Activated CD4-positive, CD25-positive, alpha-beta regulatory T cell treated with anti-CD3 and anti-CD28 coated beads, Interleukin-2, amount 50 U/mL, for 72 hours (primary cell): ENCODE results near the gene PRKAG2.

ENCODE experiments used
- DNase-seq: peaks from one replicate; pipeline ENCODE4 v3.0.0; 2021

The PRKAG2 gene

DNA sequence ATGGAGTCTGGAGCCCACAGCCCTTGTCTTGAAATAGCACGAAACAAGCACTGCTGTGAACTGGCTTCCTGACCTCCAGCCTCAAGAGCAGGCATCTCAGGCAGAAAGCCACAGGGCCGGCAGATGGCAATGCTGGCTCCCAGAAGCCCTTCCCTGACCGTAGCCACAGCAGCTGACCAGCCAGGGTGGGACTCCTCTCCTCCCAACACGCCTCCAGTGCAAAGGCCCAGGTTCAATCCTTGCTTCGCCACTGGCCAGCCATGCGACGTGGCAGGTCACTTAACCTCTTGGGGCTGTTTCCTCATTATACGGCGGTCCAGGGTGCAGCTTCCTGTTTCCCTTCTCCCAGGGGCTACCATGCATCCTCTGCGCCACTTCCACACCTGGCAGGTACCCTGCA is 12.8 kb downstream of the PRKAG2 start:
- no peak for DNase-seq

DNA sequence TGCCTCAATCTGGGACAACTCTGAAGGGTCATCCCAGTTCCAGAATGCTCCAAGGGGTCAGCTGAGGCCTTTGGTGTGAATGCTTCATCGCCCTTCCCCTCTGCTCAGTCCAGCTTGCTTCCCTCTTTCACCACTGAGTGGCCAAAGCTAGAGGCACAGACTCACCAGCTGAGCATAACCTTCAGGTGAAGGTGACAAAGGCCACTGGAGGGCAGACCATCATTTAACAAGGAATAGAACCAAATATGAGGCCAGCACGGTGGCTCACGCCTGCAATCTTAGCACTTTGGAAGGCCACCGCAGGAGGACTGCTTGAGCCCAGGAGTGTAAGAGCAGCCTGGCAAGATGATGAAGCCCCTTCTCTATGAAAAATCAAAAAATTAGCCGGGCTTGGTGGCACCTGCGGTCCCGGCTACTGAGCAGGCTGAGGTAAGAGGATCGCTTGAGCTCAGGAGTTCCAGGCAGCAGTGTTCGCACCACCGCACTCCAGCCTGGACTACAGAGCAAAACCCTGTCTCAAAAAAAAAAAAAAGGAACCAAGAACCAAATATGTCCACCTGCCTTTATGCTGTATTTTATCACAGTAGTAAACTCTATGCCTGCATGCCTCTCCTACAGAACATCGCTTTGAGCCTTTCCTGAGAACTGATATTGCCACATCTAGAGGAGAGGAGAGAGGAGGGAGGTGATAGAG is 13.4 kb downstream of the PRKAG2 start:
- no peak for DNase-seq

DNA sequence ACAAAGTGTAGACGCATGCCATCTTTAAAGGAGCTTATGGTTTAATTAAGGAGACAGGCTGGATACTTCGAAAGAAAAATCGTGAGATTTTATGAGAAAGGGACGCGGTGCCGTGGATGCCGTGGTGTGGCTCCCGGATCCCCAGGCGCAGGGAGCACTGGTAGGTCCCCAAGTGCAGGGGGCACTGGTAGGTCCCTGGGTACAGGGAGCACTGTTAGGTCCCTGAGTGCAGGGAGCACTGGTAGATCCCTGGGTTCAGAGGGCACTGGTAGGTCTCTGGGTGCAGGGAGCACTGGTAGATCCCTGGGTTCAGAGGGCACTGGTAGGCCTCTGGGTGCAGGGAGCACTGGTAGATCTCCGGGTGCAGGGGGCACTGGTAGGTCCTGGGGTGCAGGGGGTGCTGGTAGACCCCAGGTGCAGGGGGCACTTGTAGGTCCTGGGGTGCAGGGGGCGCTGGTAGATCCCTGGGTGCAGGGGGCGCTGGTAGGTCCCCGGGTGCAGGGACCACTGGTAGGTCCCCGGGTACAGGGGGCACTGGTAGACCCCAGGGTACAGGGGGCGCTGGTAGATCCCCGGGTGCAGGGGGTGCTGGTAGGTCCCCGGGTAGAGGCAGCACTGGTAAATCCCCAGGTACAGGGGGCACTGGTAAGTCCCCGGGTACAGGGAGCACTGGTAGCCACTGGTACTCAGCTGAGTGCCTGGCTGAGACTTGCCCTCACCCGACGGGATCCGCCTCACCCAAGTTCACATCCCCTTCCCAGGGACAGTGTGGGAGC is 14.1 kb downstream of the PRKAG2 start:
- DNase-seq: no peak

DNA sequence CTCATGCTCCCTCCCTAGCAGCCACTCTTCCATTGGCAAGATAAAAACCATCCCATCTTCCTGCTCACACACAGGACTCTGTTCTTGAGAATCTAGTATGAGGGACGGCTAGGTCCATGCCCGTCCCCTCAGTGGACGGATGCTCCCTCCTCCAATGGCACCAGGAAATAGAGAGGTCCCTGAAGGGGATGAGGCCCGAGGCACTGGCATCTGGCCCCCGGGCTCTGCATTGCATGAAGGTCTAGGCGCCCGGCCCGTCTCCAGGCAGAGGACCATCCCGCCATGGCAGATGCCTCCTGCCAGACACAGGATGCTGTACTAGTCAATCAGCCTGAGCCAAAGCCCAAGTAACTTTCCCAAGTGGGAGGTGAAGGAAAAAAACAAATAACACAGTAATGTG is 15.0 kb downstream of the PRKAG2 start:
- DNase-seq: no peak

DNA sequence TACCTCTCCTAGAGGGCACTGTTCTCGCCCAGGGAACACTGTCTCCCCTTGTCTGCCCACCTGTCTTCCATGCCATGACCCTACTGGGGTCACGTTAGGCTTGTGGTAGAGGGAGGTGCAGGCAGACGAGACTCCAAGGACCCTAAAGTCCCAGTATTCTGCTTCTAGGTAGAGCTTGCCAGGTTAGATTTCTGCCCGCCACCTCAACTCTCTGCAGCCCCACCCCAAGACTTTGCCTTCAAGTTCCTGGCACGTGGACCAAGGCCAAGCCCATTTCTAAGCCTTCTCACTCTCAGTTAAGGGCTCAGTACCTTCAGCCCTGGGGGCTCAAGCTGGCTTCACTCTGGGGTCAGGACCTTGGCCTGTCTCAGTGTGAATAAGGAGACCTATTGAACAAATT is 16.1 kb downstream of the PRKAG2 start:
- no peak for DNase-seq

DNA sequence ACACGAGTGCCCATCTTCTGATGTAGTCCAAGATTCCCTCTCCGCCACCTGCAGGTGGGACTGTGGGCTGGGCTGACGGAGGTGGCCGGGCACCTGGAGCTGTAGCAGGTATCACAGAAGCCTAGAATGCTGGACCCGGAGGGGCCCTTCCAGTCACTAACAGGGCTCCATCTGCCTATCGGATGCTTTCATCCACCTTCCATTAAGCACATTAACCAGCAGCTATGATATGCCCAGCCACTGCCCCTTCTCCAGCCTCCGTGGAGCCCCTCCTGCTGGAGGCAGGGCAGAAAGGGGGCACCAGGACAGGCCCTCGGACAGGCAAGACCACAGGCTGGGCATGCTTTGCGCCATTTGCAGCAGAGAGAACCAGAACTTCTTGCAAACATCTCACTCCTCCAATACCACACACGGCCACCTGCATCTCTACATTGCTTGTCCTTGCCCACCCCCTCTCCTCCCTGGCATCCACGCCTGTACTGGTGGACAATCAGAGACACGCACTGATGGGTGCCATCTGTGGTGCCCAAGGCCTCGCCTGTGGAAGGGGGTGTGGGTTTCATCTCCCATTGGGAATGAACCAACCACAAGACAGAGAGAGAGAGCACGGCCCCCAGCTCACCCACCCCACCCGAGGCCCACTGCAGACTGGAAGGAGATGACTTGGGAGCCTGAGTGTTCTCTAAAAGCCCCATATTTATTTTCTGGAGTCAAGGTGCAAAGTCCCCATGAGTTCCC is 16.8 kb downstream of the PRKAG2 start:
- no peak for DNase-seq

DNA sequence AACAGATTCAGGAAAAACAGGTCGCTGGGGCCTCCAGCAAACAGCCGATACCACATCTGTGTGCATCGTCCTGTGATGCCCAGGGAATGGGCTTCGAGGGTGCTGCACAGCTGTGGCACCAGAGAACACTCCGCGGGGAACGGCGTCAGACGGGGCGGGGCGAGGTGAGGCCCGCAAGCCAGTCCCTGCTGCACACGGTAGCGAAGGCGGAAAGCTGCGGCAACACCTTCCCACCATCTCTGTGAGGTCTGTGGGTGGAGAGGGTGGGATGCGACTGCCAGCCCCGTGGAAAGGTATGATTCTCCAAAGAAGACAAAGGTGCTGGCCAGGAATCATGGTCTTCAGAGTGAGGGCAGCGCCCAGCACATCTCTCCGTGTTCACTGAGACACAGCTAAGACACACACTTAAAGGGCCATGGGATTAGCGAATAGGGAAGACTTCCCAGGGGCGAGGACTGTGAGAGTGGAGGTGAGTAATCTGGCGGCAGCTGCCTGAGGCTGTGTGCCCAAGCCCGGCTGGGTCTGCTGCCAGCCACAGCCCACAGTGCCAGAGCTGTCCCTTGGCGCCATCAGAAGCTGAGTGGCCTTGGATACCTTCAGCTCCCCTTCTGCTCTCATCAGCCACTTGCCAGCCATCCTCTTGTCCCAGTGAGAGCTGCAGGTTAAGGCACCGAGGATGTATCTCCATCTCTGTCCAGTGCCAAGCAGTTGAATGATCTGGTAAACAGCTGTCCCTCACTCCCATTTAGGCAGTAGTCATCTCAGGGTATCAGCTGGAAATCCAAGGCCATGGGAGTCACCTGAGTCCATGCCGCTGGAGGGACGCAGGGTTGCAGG is 17.6 kb downstream of the PRKAG2 start:
- no peak for DNase-seq

DNA sequence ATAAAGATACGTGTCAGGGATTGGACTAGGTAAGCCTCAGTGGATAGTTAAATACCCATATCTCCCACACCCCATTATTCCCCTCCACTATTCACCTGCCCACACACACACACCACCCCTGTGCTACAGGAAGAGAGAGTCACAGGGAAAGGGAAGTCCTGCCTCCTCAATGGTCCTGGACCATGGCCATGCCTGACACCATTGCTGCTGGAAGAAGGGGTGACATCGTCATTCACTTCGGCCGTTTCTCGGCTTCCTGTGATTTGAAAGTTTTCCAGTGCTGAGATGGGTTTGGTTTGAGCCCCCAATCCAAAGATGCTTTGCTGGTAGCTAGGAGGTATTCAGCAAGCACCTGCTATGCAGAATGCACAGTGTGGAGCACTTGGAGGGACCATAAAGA is 18.5 kb downstream of the PRKAG2 start:
- DNase-seq: no peak

DNA sequence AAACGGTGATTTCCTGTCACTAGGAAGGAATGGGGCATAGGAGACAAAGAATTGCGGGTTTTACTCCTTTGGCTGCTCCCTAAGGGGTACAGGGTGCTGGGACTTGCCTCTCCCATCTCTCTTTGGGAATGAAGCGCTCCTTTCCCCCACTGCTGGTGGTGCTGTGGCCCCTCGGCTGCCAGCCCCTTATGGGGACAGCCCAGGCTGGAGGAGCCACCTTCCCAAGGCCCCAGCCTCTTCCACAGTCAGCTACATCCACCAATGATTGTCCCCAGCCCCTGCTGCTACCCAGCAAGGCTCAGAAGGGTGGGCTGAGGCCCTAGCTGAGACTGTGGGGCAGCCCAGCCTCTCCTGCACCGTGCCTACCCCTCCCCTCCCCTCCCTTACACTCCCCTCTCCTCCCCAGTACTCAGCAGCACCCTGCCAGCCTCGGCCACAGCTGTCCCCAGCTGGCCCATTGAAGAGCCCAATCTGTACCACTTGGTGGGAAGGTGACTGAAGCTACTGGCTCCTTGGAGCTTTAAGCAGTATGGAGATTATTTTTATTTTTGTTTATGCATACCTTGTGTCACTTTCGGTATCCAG is 19.0 kb downstream of the PRKAG2 start:
- no peak for DNase-seq

DNA sequence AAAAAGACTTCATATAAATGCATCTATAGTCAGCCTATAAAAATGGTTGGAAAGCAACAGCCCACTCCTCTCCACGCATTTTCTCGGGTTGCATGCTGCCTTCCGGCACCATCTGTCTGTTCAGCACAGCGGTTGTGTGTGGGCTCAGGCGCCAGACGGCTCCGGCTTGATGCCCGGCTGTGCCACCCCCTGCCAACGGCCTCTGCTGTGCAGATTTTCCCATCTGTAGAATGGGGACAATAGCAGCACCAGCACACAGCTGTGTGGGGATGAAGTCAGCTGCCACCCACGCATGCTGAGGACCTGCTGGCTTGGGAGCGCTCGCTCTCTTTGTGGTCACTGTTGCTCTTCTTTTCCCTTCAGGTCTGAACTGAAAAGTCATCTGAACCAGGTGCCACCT is 19.5 kb downstream of the PRKAG2 start:
- no peak for DNase-seq

DNA sequence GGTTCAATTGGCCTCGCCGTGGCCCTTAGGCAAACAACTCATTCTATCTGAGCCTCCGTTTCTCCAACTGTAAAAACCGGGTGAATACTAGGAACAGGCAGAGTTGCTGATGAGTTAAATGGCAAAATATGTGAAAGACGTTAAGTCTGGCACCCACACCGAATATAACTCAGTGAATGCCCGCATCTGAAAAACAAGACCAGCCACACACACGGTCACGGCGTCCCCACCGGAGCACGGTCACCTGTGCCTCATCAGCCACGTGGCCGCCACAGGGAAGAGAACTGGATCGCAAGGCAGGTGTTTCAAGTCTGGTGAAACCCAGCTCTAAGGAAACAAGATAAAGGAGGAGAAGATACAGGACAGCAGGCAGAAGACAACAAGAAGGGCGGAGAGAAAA is 20.4 kb downstream of the PRKAG2 start:
- no peak for DNase-seq

DNA sequence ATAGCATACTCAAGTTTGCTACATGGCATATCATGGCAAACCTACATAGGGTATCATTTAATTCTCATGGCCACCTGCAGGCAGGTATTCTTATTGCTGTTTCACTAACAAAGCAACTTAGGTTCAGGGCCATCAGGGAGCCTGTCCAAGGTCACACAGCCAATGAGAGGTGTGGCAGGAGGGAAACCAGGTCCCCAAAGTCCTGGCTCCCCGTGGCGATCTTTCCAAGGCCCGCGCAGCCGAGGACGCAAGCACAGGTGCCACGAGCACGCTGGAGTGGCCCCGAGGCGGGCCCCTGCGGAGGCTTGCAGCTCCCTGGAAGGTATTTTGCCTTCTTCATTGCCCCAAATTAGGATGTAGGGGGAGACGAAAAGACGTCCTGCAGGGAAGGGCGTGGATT is 20.8 kb downstream of the PRKAG2 start:
- no peak for DNase-seq

DNA sequence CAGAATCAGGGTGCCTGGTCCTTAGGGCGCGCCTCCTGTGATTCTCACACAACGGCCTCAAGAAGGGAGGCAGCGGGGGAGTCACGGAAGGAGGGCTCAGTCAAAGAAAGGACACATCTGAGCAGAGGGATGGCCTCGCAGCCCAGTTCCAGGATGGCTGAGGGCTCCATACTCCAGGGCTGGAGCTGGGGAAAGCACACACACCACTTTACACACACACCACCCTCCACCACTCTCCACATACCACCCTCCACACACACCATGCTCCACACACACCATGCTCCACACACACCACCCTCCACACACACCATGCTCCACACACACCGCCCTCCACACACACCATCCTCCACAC is 22.2 kb downstream of the PRKAG2 start:
- DNase-seq: no peak

DNA sequence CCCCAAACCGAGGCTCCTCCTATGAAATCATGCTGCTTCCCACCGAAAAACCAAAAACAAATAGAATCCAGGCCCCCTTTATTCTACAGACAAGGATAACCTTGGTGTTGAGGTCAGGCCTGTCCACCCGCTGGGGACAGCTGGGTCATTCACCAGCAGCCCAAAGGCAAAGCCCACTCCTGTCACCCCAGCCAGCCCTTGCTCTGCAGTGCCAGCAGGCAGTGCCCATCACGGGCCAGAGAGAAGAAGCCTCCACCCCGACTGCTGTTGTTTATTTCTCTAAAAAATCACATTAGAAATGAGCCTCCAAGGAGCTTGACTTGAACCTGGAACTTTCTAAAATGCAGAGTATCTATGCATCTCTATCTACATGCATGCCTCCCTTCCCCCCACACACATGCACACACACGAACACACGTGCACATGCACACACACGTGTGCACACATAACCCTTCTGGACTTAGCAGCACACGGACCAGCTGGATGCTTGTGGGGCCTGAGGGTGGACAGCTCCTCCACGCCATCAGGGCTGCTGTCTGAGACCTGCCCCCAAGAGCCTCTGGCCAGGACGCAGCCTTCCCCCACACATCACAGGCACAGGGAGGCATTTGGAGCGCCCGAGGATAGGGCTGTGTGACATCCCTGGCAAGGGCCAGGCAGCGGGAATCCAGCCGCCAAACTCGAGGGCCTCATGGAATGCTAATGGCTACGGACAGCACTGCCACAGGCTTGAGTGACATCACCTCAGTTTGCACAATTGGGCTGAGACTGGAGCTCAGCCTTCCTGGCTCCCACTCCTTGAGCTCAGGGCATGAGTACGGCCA is 22.8 kb downstream of the PRKAG2 start:
- DNase-seq: no peak

DNA sequence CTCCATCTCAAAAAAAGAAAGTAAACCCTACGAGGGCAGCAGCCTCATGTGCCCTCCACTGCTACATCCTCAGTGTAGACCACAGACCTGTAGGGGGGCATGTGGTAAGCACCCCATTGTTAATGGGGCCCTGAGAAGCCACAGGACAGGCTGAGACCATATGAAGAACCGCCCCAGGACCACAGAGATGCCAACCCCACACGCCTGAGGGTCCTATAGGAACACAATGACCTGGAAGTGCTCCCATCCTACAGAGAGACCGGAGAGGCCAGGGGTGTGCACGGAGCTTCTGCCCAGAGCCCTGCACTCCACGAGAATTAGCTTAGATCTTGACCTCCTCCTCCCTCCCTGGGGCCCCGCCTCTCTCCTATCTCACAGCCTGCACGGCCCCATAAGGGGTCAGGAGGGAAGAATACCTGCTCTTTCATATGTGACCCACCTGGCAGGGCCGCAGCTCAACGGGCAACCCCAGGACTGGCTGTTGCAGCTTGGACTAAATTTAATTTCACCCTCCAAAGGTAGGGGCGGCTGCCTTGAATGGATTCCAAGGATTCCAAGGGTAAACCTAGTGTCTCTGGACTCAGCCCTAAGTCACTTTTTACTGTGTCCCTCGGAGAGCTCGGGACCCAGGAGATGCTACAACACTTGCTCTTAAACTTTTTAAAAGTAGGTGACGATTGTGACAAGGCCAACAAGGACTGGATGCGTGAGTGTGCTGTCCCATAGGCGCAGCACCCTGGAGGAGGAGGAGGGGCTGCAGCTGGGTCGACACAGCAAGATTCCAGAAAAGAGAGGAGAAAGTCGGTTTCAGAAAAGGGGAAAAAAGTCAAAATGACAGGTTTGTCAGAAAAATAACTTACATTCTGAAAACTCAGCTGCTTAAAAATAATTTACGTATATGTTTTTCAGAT is 24.2 kb downstream of the PRKAG2 start:
- DNase-seq: no peak

DNA sequence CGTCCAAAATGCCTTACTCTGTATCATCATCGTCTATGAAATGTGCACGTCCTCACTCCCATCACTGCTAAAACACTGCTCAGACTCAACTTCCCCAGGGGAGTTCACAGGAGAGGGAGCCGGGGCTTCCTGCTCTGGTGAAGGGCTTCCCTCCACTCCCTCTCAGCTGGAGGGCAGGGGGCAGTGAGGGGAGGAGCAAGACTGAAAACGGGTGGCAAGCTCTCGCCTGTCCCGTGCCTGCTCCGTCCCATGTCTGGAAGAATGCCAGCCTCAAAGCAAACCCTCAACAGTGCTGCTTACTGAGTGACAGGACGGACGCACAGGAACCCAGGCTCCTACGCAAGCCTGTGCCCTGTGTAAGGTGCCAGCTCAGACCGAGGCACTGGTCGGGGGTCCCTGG is 25.1 kb downstream of the PRKAG2 start:
- DNase-seq: no peak

DNA sequence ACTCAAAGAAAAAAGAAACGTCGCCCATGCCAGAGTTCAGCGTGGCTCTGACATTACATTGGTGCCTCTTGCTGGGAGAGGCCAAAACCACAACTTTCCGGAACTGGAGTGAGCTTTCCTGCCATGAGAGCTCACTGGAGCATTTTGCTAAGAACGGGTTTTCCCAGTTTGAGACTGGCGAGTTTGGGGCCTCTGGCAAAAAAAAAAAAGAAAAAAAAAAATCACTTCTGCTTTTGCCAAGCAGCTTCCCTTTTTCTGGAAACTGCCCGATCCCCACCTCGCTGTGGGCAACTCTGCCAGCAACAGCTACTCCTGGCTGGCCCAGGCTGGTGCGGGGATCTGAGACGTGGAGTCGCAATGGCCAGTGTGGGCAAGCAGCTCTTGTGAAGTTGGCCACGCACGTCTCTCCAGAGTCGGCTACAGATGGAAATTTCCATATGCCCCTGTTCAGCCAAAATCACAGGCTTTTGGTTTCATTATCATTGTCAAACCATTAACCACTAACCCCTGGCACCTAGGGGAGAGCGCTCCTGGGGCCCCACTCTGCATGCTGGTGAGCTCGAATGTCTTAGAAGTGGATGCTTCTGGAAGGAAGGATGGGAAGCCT is 25.7 kb downstream of the PRKAG2 start:
- peak; percentile 41 for DNase-seq

DNA sequence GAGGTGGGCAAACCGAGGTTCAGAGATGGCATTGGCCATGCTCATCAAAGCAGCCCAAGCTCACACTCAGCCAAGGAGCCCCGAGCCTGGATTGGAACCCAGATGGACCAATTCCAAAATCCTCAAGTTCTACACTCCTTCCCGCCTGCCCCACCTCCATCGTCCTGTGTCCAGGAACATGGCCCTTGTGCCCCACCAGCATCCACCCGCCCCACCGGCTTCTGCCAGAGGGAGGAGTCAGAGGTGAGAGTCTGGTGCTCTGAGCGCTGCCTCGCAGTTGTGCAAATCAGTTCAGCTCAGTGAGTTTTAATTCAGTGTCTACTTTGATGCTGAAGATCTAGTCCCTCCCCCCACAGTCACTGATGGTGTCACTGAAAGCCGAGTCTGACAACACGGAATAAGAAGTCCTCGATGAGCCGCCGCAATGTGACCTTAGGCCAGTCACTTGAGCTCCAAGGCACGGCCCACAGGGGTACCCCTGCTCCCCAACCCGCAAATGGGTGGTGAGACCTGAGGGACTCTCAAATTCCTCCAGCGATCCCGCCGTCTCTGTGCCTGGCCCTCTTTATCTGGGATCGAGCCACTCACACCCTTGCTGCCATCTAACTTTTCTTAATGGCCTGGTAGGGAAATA is 26.3 kb downstream of the PRKAG2 start:
- no peak for DNase-seq

DNA sequence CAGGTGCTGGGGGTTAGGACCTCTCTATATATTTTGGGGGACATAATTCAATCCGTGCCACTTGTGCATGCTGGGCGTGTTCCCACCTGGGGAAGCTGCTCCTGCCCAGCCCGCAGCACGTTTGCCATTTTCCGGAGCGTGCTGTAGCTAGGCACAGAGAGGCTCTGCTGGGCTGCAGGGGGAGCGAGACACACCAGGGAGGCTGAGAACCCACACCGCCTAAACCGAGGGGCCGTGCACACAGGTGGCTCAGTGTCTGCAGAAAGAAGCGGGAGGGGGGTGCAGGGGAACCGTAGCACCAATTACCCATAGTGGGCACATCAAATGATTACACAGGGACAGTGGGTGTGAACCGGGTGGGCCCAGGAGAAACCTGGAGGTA is 27.0 kb downstream of the PRKAG2 start:
- DNase-seq: no peak
